Omental fat pad (tissue), 4 donors: Measurements from ENCODE around the gene GPR137. TPM values are rescaled to one million over a fixed set of nuclear protein-coding genes. Genes with fewer than 3 reads are reported as not detected.

Experiments used
- ATAC-seq: fragments of 150-250 bp; one replicate; pipeline ENCODE4 v1.9.1; 2016; ENCODE audit warnings: mild to moderate bottlenecking, moderate library complexity; ENCODE audit not compliant: low FRiP score
- DNase-seq: peaks from one replicate; pipeline ENCODE4 v3.0.0-alpha.2; 2019; ENCODE audit warnings: low spot score
- CTCF ChIP-seq, 3 donors: fragments of 450-650 bp; IDR thresholded peaks; one replicate each; pipeline ENCODE4 v1.5.1; 2016 to 2017; ENCODE audit warnings: antibody characterized with exemption in 3 of 3, mild to moderate bottlenecking in 3 of 3, moderate library complexity in 2 of 3
- total RNA-seq, 4 donors: library from RNA; depleted of rRNA; stranded (reverse); fragments of >200 nt; gene quantifications; one replicate each; pipeline ENCODE4 v1.1.0, GENCODE V29; 2016

Gene GPR137
- total RNA-seq, 4 donors from 2014 or later = 8.2 to 20.6 (median 12.7) TPM

- no peak for DNase-seq
- no peak for TF ChIP-seq CTCF (IDR thresholded peaks at IDR 0.05)
- no peak for ATAC-seq
Measured at GRCh38 chr11:64327375-64327774, 41.7 kb downstream of the GPR137 start.

GRCh38 chr11:64327993-64328392 is 42.3 kb downstream of the GPR137 start:
- TF ChIP-seq CTCF (IDR thresholded peaks at IDR 0.05) = no peak
- no peak for ATAC-seq
- DNase-seq = no peak

- no peak for ATAC-seq
- DNase-seq = no peak
- no peak for TF ChIP-seq CTCF (IDR thresholded peaks at IDR 0.05)
Measured at GRCh38 chr11:64330888-64331287, 45.2 kb downstream of the GPR137 start.

- peak; percentile 91 for ATAC-seq
Measured at GRCh38 chr11:64331569-64332371, 46.1 kb downstream of the GPR137 start.

GRCh38 chr11:64333556-64333955 is 47.9 kb downstream of the GPR137 start:
- no peak for TF ChIP-seq CTCF (IDR thresholded peaks at IDR 0.05)
- DNase-seq = no peak

More at GRCh38 chr11:64331569-64332371, 46.1 kb downstream of the GPR137 start:
- DNase-seq = peak; percentile 83
- TF ChIP-seq CTCF (IDR thresholded peaks at IDR 0.05) = peak in 1 of 3 donors; percentile 12

GRCh38 chr11:64334764-64335735 is 49.4 kb downstream of the GPR137 start:
- ATAC-seq (peak; percentile 83), DNase-seq (no peak)

More at GRCh38 chr11:64333556-64333955, 47.9 kb downstream of the GPR137 start:
- ATAC-seq = no peak

More at GRCh38 chr11:64334764-64335735, 49.4 kb downstream of the GPR137 start:
- TF ChIP-seq CTCF (IDR thresholded peaks at IDR 0.05) = no peak
